Lung (tissue), 12 donors: ENCODE data around the gene MYH14. TPM values are rescaled to one million over a fixed set of nuclear protein-coding genes. Genes with fewer than 3 reads are reported as not detected.

Experiments used
- ATAC-seq: fragments of 200-7000 bp; cut with Tn5 transposase; one replicate; pipeline ENCODE4 v1.9.1; 2020; ENCODE audit warnings: moderate number of reproducible peaks; ENCODE audit not compliant: insufficient read depth, low FRiP score
- DNase-seq, 3 donors: peaks; one replicate each; pipeline ENCODE4 v3.0.0-alpha.2; 2013 to 2017
- H3K27ac ChIP-seq, 2 donors: one replicate each; pipeline ENCODE4 v1.5.1; 2013; ENCODE audit warnings: mild to moderate bottlenecking in 2 of 2, moderate library complexity in 2 of 2, control low read depth in 1 of 2, inconsistent platforms in 1 of 2, low read depth in 1 of 2, low read length in 1 of 2
- H3K27me3 ChIP-seq, 3 donors: one replicate each; pipeline ENCODE4 v1.5.1; 2013; ENCODE audit warnings: low read length in 2 of 3; ENCODE audit not compliant: control insufficient read depth in 3 of 3, insufficient read depth in 3 of 3
- H3K36me3 ChIP-seq, 4 donors: one replicate each; pipeline ENCODE4 v1.5.1; 2013; ENCODE audit warnings: low read length in 4 of 4, mild to moderate bottlenecking in 1 of 4, moderate library complexity in 1 of 4; ENCODE audit not compliant: control insufficient read depth in 4 of 4, insufficient read depth in 4 of 4
- H3K4me1 ChIP-seq, 5 donors: one replicate each; pipeline ENCODE4 v1.5.1; 2013; ENCODE audit warnings: low read length in 5 of 5, mild to moderate bottlenecking in 2 of 5, moderate library complexity in 1 of 5; ENCODE audit not compliant: control insufficient read depth in 5 of 5, insufficient read depth in 5 of 5
- H3K4me3 ChIP-seq: one replicate; pipeline ENCODE4 v1.5.1; 2013; ENCODE audit warnings: mild to moderate bottlenecking, control low read depth, moderate library complexity
- H3K9ac ChIP-seq, 2 donors: one replicate each; pipeline ENCODE4 v1.5.1; 2013; ENCODE audit warnings: low read length in 2 of 2, control low read depth in 1 of 2; ENCODE audit not compliant: insufficient read depth in 1 of 2
- H3K9me3 ChIP-seq, 4 donors: one replicate each; pipeline ENCODE4 v1.5.1; 2013; ENCODE audit warnings: low read length in 3 of 4, mild to moderate bottlenecking in 1 of 4, moderate library complexity in 1 of 4; ENCODE audit not compliant: control insufficient read depth in 4 of 4, insufficient read depth in 3 of 4
- WGBS, 2 donors: extraction: QIAGEN DNeasy Blood & Tissue Kit; methylation state at CpG; one replicate each; pipeline ENCODE4 v1.1.7; 2013; 5-methylcytosine and 5-hydroxymethylcytosine counted together
- polyA plus RNA-seq, 2 donors: library from polyadenylated mRNA; stranded (reverse); fragments of 200-250 nt; gene quantifications; one replicate each; pipeline ENCODE4 v1.2.1, GENCODE V29; 2013
- total RNA-seq, 2 donors: library from RNA; depleted of rRNA in 1 of 2; stranded (reverse); fragments of >200 nt in 1 of 2; gene quantifications; one replicate each; pipeline ENCODE4 v1.2.1, GENCODE V29; 2014 to 2021
- TF ChIP-seq, protein P1 (sequence below): IDR thresholded peaks from 2 replicates; pipeline ENCODE4 v1.5.1; 2012; ENCODE audit warnings: mild to moderate bottlenecking; ENCODE audit errors: control extremely low read depth, extremely low read depth
- donor health status: control.
- donor health status: control.
- donor health status: Bipolar disorder and iron deficiency.
- donor health status: healthy.
- donor health status: DM: yes; HTN: yes; CAD: no.

Gene MYH14
- total and polyA plus RNA-seq, 4 donors = 48.3 to 159 (median 98.6) TPM

DNA sequence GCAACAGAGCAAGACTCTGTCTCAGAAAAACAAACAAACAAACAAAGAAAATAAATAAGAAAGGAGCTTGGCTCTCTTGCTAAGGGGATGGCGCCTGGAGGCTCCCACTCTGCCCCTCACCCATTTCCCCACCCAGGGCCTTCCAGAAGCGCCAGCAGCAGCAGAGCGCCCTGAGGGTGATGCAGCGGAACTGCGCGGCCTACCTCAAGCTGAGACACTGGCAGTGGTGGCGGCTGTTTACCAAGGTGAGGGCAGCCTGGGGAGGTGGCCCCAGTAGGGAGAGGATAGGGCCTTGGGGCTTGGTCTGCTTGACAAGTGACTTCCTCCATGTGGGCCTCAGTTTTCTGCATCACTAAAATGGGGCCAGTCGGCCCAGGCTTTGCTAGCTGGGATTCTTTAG is 59.8 kb downstream of the MYH14 start:
- 94 to 95% methylated on average over 8 of the region's 8 CpGs for WGBS, 2 donors
- DNase-seq = no peak

DNA sequence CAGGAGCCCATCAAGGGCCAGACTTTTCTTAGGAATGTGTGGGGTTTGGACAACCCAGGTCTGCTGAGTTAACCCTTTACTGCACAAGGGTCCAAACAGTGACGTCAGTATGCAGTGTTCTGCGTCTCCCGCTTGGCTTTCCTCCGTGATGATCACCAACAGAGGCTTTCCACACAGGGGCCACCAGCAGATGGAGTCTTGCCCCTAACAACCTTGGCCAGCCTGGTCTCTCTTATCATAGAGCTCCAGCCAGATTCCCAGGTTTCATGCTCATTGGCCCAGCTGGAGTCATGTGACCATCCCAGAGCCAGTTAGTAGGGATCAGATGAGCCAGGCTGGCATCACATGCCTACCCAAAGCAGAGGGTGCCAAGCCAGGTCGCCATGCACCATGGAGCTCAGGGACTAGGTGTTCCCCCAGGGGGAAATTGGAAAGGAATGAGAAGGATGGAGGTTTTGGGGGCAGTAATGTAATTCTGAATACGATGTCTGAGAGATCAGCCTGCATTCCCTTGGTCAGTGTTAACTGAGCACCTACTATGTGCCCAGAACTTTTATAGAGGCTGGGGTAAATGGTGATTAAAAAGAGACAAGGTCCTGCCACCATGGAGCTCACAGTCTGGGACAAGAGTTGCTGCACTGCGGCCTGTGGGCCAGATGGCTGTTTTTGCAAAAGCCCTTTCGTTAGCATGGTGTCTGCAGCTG is 61.2 kb downstream of the MYH14 start:
- DNase-seq = no peak
- no peak for ATAC-seq
- Histone ChIP-seq H3K36me3 (peaks cover 7 to 21% (median 11%) of the 10 kb centered on the region in 4 donors), H3K9ac (no peak overlapping the region), H3K27me3 (no peaks in the 10 kb centered on the region), H3K4me3 (no peak overlapping the region), H3K4me1 (no peaks in the 10 kb centered on the region), H3K9me3 (peaks cover 0 to 3% (median 1%) of the 10 kb centered on the region in 4 donors), H3K27ac (no peak overlapping the region)
- 87 to 88% methylated on average over 8 of the region's 8 CpGs for WGBS, 2 donors
- TF ChIP-seq, protein P1, sequence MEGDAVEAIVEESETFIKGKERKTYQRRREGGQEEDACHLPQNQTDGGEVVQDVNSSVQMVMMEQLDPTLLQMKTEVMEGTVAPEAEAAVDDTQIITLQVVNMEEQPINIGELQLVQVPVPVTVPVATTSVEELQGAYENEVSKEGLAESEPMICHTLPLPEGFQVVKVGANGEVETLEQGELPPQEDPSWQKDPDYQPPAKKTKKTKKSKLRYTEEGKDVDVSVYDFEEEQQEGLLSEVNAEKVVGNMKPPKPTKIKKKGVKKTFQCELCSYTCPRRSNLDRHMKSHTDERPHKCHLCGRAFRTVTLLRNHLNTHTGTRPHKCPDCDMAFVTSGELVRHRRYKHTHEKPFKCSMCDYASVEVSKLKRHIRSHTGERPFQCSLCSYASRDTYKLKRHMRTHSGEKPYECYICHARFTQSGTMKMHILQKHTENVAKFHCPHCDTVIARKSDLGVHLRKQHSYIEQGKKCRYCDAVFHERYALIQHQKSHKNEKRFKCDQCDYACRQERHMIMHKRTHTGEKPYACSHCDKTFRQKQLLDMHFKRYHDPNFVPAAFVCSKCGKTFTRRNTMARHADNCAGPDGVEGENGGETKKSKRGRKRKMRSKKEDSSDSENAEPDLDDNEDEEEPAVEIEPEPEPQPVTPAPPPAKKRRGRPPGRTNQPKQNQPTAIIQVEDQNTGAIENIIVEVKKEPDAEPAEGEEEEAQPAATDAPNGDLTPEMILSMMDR = no peak

More for the DNA sequence above, 59.8 kb downstream of the MYH14 start:
- H3K27me3 ChIP-seq = no peaks in the 10 kb centered on the region
- no peak overlapping the region for H3K9ac ChIP-seq
- H3K9me3 ChIP-seq = no peaks in the 10 kb centered on the region
- TF ChIP-seq, protein P1 = no peak
- H3K4me3 ChIP-seq = no peak overlapping the region
- no peaks in the 10 kb centered on the region for H3K4me1 ChIP-seq
- peaks cover 2 to 12% (median 7%) of the 10 kb centered on the region in 4 donors for H3K36me3 ChIP-seq
- no peak overlapping the region for H3K27ac ChIP-seq
- ATAC-seq = no peak

DNA sequence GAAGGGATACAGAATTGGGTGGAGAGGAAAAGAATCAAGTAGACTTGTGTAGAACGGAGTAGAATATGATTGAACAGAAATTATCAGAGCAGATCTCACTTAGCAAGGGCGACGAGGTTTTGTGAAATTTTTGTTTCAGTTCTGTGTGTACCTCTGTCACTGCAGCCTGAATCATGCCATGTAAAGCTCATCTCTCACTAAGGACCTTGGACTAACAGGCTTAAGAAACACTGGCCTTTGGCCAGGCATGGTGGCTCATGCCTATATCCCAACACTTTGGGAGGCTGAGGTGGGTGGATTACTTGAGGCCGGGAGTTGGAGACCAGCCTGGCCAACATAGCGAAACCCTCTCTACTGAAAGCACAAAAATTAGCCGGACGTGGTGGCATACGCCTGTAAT is 62.6 kb downstream of the MYH14 start:
- Histone ChIP-seq H3K4me3 (no peak overlapping the region), H3K9me3 (peaks cover 0 to 3% (median 1%) of the 10 kb centered on the region in 4 donors), H3K27me3 (no peaks in the 10 kb centered on the region), H3K9ac (no peak overlapping the region), H3K36me3 (peaks cover 7 to 21% (median 12%) of the 10 kb centered on the region in 4 donors), H3K27ac (no peak overlapping the region), H3K4me1 (no peaks in the 10 kb centered on the region)
- TF ChIP-seq, protein P1 = no peak
- no peak for DNase-seq
- WGBS, 2 donors = 91 to 93% methylated on average over 8 of the region's 8 CpGs
- ATAC-seq = no peak

DNA sequence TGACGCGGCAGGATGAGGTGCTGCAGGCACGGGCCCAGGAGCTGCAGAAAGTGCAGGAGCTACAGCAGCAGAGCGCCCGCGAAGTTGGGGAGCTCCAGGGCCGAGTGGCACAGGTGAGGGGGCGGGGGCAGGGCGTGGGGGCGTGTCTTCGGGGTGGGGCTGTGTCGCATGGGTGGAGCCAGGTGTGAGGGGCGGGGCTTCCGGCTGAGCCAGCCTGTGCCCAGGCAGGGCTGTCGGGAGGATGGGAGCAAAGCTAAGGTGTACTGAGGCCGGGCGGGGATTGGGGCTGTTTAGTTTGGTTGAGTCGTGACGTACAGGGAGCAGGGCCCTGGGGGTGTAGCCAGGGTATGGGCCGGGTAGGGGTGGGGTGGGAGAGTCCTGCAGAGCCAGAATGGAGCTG is 63.5 kb downstream of the MYH14 start:
- Histone ChIP-seq H3K9ac (no peak overlapping the region), H3K36me3 (peaks cover 7 to 22% (median 14%) of the 10 kb centered on the region in 4 donors)
- no peak for DNase-seq

More for the DNA sequence above, 63.5 kb downstream of the MYH14 start:
- Histone ChIP-seq H3K4me3 (no peak overlapping the region), H3K9me3 (peaks cover 0 to 5% (median 1%) of the 10 kb centered on the region in 4 donors), H3K27me3 (no peaks in the 10 kb centered on the region), H3K4me1 (no peaks in the 10 kb centered on the region), H3K27ac (no peak overlapping the region)
- 21 to 45% methylated on average over 20 of the region's 20 CpGs for WGBS, 2 donors
- TF ChIP-seq, protein P1 = no peak
- peak; percentile 34 for ATAC-seq
